ENCODE results near the gene GFPT1. TPM values are rescaled to one million over a fixed set of nuclear protein-coding genes. Genes with fewer than 3 reads are reported as not detected.

The GFPT1 gene
- total RNA-seq, 1 donor from 2014 or later, result 38.9 TPM

- intact Hi-C loops (cut with DNase I), result no loop called here
- DNase-seq (ENCODE audit: missing footprints) (no peak), ATAC-seq (peak; percentile 46)
These were observed 114.1 kb downstream of the GFPT1 start for GRCh38 chr2:69272803-69273471.

- intact Hi-C loops (cut with DNase I), result no loop called here
- ATAC-seq, result no peak
- DNase-seq (ENCODE audit: missing footprints), result no peak
These were observed 115.2 kb downstream of the GFPT1 start for GRCh38 chr2:69271831-69272257.

Other genes starting within 250 kb of the GFPT1 start
- gene NFU1, start 50.2 kb upstream of the GFPT1 start, total RNA-seq, result 122 TPM